IgD-negative memory B cell (primary cell): ENCODE data around the gene RNASEH1. TPM values are rescaled to one million over a fixed set of nuclear protein-coding genes. Genes with fewer than 3 reads are reported as not detected.

Source experiments
- H3K27ac Mint-ChIP-seq, 3 donors: one replicate each; pipeline ENCODE4 v1.8.0; 2020 to 2022; ENCODE audit warnings: mild to moderate bottlenecking in 3 of 3, mixed read lengths in 3 of 3, moderate library complexity in 1 of 3
- H3K27me3 Mint-ChIP-seq: one replicate; pipeline ENCODE4 v1.8.0; 2021; ENCODE audit warnings: mixed read lengths
- H3K36me3 Mint-ChIP-seq: one replicate; pipeline ENCODE4 v1.8.0; 2020; ENCODE audit warnings: mild to moderate bottlenecking, mixed read lengths
- H3K4me1 Mint-ChIP-seq, 3 donors: one replicate each; pipeline ENCODE4 v1.8.0; 2020 to 2022; ENCODE audit warnings: mixed read lengths in 3 of 3, mild to moderate bottlenecking in 1 of 3
- H3K4me3 Mint-ChIP-seq, 4 donors: one replicate each; pipeline ENCODE4 v1.8.0; 2020 to 2022; ENCODE audit warnings: mild to moderate bottlenecking in 4 of 4, mixed read lengths in 4 of 4, moderate library complexity in 3 of 4
- H3K9me3 Mint-ChIP-seq, 3 donors: one replicate each; pipeline ENCODE4 v1.8.0; 2020 to 2021; ENCODE audit warnings: mixed read lengths in 3 of 3, mild to moderate bottlenecking in 1 of 3
- polyA plus RNA-seq: library from polyadenylated mRNA; unstranded; fragments of 300-500 nt; fragmentation: Illumina TruSeq; gene quantifications from one replicate; pipeline ENCODE4 v1.2.3, GENCODE V29; 2021

The RNASEH1 gene
- polyA plus RNA-seq: 35.2 TPM

- peak within 1 kb of the TSS; percentile 90 to 97 (median 96) for H3K4me3 Mint-ChIP-seq
- peak within 1 kb of the TSS; percentile 97 for H3K27ac Mint-ChIP-seq
- peaks cover 9% of the 10 kb centered on the region for H3K36me3 Mint-ChIP-seq
- H3K27me3 Mint-ChIP-seq: no peaks in the 10 kb centered on the region
- peaks cover 0 to 2% (median 1%) of the 10 kb centered on the region in 3 donors for H3K9me3 Mint-ChIP-seq
- peaks cover 27 to 30% (median 27%) of the 10 kb centered on the region in 3 donors for H3K4me1 Mint-ChIP-seq
These were observed at the start of gene RNASEH1 for GRCh38 chr2:3558205-3559014. Gene RNASEH1, minus strand, starts transcription at chr2:3558333. Its CDS starts 73 bp downstream, at chr2:3558260.

- H3K9me3 Mint-ChIP-seq: no peaks in the 10 kb centered on the region
- no peak overlapping the region for H3K27ac Mint-ChIP-seq
- H3K4me3 Mint-ChIP-seq: no peak overlapping the region
- H3K36me3 Mint-ChIP-seq: no peaks in the 10 kb centered on the region
- peaks cover 4 to 13% (median 6%) of the 10 kb centered on the region in 3 donors for H3K4me1 Mint-ChIP-seq
- H3K27me3 Mint-ChIP-seq: peaks cover 4% of the 10 kb centered on the region
These were observed 48.5 kb upstream of the RNASEH1 start for GRCh38 chr2:3606370-3607201.

- no peaks in the 10 kb centered on the region for H3K9me3 Mint-ChIP-seq
- H3K4me3 Mint-ChIP-seq: peak overlapping the region in 1 of 4 donors; percentile 72
- H3K27ac Mint-ChIP-seq: peak overlapping the region in 1 of 3 donors; percentile 67
- H3K4me1 Mint-ChIP-seq: peaks cover 4 to 9% (median 5%) of the 10 kb centered on the region in 3 donors
- no peaks in the 10 kb centered on the region for H3K36me3 Mint-ChIP-seq
- H3K27me3 Mint-ChIP-seq: peaks cover 4% of the 10 kb centered on the region
These were observed 47.9 kb upstream of the RNASEH1 start for GRCh38 chr2:3606028-3606369.

GRCh38 chr2:3604991-3605961 lies 47.1 kb upstream of the RNASEH1 start:
- Mint-ChIP-seq H3K27me3 (peaks cover 3% of the 10 kb centered on the region), H3K36me3 (no peaks in the 10 kb centered on the region), H3K4me3 (peak overlapping the region; percentile 5 to 74 (median 62)), H3K4me1 (peaks cover 4 to 7% (median 5%) of the 10 kb centered on the region in 3 donors), H3K9me3 (no peaks in the 10 kb centered on the region), H3K27ac (peak overlapping the region in 2 of 3 donors; percentile 35 to 73)

GRCh38 chr2:3604207-3604877 lies 46.2 kb upstream of the RNASEH1 start:
- Mint-ChIP-seq H3K4me3 (no peak overlapping the region), H3K36me3 (no peaks in the 10 kb centered on the region), H3K4me1 (peaks cover 4 to 7% (median 5%) of the 10 kb centered on the region in 3 donors), H3K27me3 (no peaks in the 10 kb centered on the region), H3K9me3 (no peaks in the 10 kb centered on the region), H3K27ac (no peak overlapping the region)

- no peaks in the 10 kb centered on the region for H3K36me3 Mint-ChIP-seq
- H3K27ac Mint-ChIP-seq: no peak overlapping the region
- H3K27me3 Mint-ChIP-seq: no peaks in the 10 kb centered on the region
- no peaks in the 10 kb centered on the region for H3K9me3 Mint-ChIP-seq
- H3K4me3 Mint-ChIP-seq: no peak overlapping the region
- H3K4me1 Mint-ChIP-seq: peaks cover 2 to 7% (median 4%) of the 10 kb centered on the region in 3 donors
These were observed 45.5 kb upstream of the RNASEH1 start for GRCh38 chr2:3603536-3604206.

- no peaks in the 10 kb centered on the region for H3K9me3 Mint-ChIP-seq
- peaks cover 2% of the 10 kb centered on the region for H3K36me3 Mint-ChIP-seq
- H3K4me1 Mint-ChIP-seq: peaks cover 2 to 6% (median 4%) of the 10 kb centered on the region in 3 donors
- no peak overlapping the region for H3K4me3 Mint-ChIP-seq
- no peak overlapping the region for H3K27ac Mint-ChIP-seq
- peaks cover 2% of the 10 kb centered on the region for H3K27me3 Mint-ChIP-seq
These were observed 44.6 kb upstream of the RNASEH1 start for GRCh38 chr2:3602553-3603339.

- Mint-ChIP-seq H3K27ac (no peak overlapping the region), H3K36me3 (peaks cover 2% of the 10 kb centered on the region), H3K4me1 (peaks cover 2 to 6% (median 4%) of the 10 kb centered on the region in 3 donors), H3K4me3 (no peak overlapping the region), H3K9me3 (no peaks in the 10 kb centered on the region), H3K27me3 (peaks cover 2% of the 10 kb centered on the region)
These were observed 43.6 kb upstream of the RNASEH1 start for GRCh38 chr2:3601561-3602271.

GRCh38 chr2:3600256-3600855 lies 42.2 kb upstream of the RNASEH1 start:
- Mint-ChIP-seq H3K9me3 (no peaks in the 10 kb centered on the region), H3K4me1 (peaks cover 0 to 6% (median 3%) of the 10 kb centered on the region in 3 donors)

GRCh38 chr2:3598912-3599854 lies 41.0 kb upstream of the RNASEH1 start:
- Mint-ChIP-seq H3K27ac (no peak overlapping the region), H3K9me3 (peaks cover 0 to 1% (median 0%) of the 10 kb centered on the region in 3 donors), H3K4me1 (peaks cover 0 to 3% (median 1%) of the 10 kb centered on the region in 3 donors), H3K27me3 (peaks cover 4% of the 10 kb centered on the region), H3K36me3 (peaks cover 2% of the 10 kb centered on the region), H3K4me3 (no peak overlapping the region)

More at GRCh38 chr2:3600256-3600855, 42.2 kb upstream of the RNASEH1 start:
- H3K4me3 Mint-ChIP-seq: no peak overlapping the region
- no peak overlapping the region for H3K27ac Mint-ChIP-seq
- H3K27me3 Mint-ChIP-seq: peaks cover 2% of the 10 kb centered on the region
- H3K36me3 Mint-ChIP-seq: peaks cover 2% of the 10 kb centered on the region

GRCh38 chr2:3598197-3598910 lies 40.2 kb upstream of the RNASEH1 start:
- H3K4me3 Mint-ChIP-seq: no peak overlapping the region

More at GRCh38 chr2:3598197-3598910, 40.2 kb upstream of the RNASEH1 start:
- Mint-ChIP-seq H3K4me1 (peaks cover 0 to 3% (median 1%) of the 10 kb centered on the region in 3 donors), H3K9me3 (peaks cover 0 to 1% (median 0%) of the 10 kb centered on the region in 3 donors), H3K27me3 (peaks cover 4% of the 10 kb centered on the region), H3K36me3 (peaks cover 2% of the 10 kb centered on the region), H3K27ac (peak overlapping the region in 1 of 3 donors; percentile 12)
